ENCODE data around the gene SHROOM4. TPM values are rescaled to one million over a fixed set of nuclear protein-coding genes. Genes with fewer than 3 reads are reported as not detected.

SHROOM4 gene
- total and polyA plus RNA-seq, 2 experiments from 2014 or later, result 1.9 to 8.5 TPM

DNA sequence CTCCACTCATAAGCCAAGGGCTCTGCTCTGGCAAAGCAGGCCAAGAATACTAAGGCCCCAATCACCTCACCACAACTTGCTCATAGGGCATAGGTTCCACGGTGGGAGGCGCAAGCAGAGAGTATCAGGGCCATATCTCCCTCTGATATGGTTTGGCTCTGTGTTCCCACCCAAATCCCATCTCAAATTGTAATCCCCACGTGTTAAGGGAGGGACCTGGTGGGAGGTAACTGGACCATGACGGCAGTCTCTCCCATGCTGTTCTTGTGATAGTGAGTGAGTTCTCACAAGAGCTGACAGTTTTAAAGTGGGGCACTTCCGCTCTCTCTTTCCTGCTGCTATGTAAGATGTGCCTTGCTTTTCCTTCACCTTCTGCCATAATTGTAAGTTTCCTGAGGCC is 88.7 kb downstream of the SHROOM4 start (continued):
- TF ChIP-seq, protein P1, sequence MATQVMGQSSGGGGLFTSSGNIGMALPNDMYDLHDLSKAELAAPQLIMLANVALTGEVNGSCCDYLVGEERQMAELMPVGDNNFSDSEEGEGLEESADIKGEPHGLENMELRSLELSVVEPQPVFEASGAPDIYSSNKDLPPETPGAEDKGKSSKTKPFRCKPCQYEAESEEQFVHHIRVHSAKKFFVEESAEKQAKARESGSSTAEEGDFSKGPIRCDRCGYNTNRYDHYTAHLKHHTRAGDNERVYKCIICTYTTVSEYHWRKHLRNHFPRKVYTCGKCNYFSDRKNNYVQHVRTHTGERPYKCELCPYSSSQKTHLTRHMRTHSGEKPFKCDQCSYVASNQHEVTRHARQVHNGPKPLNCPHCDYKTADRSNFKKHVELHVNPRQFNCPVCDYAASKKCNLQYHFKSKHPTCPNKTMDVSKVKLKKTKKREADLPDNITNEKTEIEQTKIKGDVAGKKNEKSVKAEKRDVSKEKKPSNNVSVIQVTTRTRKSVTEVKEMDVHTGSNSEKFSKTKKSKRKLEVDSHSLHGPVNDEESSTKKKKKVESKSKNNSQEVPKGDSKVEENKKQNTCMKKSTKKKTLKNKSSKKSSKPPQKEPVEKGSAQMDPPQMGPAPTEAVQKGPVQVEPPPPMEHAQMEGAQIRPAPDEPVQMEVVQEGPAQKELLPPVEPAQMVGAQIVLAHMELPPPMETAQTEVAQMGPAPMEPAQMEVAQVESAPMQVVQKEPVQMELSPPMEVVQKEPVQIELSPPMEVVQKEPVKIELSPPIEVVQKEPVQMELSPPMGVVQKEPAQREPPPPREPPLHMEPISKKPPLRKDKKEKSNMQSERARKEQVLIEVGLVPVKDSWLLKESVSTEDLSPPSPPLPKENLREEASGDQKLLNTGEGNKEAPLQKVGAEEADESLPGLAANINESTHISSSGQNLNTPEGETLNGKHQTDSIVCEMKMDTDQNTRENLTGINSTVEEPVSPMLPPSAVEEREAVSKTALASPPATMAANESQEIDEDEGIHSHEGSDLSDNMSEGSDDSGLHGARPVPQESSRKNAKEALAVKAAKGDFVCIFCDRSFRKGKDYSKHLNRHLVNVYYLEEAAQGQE (IDR thresholded peaks at IDR 0.05; ENCODE audit: unreplicated experiment), result no peak

DNA sequence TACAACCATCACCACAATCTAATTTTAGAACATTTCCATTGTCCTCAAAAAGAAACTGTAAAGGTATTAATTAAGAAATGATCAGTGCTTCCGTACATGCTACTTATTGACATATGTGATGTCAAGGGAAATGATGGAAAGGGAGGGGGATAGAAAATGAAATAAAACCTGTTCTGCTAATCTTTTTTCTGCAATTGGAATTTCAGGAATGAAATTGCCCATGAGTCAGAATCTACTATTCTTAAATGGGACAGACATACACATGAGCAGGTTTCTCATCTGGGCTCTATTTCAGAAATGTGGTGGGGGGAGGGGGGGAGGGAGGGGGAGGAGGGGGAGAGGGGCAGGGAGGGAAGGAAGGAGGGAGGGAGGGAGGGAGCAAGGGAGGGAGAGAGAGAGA is 91.0 kb downstream of the SHROOM4 start:
- H3K9me3 Mint-ChIP-seq, result peaks cover 16% of the 10 kb centered on the region; the same call in 2 of the 3 replicates
- no peak overlapping the region for H3K4me3 ChIP-seq
- TF ChIP-seq, protein P2, sequence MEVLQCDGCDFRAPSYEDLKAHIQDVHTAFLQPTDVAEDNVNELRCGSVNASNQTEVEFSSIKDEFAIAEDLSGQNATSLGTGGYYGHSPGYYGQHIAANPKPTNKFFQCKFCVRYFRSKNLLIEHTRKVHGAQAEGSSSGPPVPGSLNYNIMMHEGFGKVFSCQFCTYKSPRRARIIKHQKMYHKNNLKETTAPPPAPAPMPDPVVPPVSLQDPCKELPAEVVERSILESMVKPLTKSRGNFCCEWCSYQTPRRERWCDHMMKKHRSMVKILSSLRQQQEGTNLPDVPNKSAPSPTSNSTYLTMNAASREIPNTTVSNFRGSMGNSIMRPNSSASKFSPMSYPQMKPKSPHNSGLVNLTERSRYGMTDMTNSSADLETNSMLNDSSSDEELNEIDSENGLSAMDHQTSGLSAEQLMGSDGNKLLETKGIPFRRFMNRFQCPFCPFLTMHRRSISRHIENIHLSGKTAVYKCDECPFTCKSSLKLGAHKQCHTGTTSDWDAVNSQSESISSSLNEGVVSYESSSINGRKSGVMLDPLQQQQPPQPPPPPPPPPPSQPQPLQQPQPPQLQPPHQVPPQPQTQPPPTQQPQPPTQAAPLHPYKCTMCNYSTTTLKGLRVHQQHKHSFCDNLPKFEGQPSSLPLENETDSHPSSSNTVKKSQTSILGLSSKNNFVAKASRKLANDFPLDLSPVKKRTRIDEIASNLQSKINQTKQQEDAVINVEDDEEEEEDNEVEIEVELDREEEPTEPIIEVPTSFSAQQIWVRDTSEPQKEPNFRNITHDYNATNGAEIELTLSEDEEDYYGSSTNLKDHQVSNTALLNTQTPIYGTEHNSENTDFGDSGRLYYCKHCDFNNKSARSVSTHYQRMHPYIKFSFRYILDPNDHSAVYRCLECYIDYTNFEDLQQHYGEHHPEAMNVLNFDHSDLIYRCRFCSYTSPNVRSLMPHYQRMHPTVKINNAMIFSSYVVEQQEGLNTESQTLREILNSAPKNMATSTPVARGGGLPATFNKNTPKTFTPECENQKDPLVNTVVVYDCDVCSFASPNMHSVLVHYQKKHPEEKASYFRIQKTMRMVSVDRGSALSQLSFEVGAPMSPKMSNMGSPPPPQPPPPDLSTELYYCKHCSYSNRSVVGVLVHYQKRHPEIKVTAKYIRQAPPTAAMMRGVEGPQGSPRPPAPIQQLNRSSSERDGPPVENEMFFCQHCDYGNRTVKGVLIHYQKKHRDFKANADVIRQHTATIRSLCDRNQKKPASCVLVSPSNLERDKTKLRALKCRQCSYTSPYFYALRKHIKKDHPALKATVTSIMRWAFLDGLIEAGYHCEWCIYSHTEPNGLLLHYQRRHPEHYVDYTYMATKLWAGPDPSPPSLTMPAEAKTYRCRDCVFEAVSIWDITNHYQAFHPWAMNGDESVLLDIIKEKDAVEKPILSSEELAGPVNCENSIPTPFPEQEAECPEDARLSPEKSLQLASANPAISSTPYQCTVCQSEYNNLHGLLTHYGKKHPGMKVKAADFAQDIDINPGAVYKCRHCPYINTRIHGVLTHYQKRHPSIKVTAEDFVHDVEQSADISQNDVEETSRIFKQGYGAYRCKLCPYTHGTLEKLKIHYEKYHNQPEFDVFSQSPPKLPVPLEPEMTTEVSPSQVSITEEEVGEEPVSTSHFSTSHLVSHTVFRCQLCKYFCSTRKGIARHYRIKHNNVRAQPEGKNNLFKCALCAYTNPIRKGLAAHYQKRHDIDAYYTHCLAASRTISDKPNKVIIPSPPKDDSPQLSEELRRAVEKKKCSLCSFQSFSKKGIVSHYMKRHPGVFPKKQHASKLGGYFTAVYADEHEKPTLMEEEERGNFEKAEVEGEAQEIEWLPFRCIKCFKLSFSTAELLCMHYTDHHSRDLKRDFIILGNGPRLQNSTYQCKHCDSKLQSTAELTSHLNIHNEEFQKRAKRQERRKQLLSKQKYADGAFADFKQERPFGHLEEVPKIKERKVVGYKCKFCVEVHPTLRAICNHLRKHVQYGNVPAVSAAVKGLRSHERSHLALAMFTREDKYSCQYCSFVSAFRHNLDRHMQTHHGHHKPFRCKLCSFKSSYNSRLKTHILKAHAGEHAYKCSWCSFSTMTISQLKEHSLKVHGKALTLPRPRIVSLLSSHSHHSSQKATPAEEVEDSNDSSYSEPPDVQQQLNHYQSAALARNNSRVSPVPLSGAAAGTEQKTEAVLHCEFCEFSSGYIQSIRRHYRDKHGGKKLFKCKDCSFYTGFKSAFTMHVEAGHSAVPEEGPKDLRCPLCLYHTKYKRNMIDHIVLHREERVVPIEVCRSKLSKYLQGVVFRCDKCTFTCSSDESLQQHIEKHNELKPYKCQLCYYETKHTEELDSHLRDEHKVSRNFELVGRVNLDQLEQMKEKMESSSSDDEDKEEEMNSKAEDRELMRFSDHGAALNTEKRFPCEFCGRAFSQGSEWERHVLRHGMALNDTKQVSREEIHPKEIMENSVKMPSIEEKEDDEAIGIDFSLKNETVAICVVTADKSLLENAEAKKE (CRISPR knock-in tag; IDR thresholded peaks at IDR 0.05), result no peak
- TF ChIP-seq JUNB (IDR thresholded peaks at IDR 0.05; ENCODE audit: unreplicated experiment) (no peak), ZNF114 (CRISPR knock-in tag; IDR thresholded peaks at IDR 0.05) (no peak), POLR2AphosphoS5 (IDR thresholded peaks at IDR 0.05; ENCODE audit: low read depth) (no peak), CREB1 (CRISPR knock-in tag; IDR thresholded peaks at IDR 0.05; ENCODE audit: low read depth) (no peak), STAT1 (IDR thresholded peaks at IDR 0.05; ENCODE audit: unreplicated experiment) (no peak), EZH2 (IDR thresholded peaks at IDR 0.05; ENCODE audit: low read depth, unreplicated experiment) (no peak), NANOG (IDR thresholded peaks at IDR 0.05; ENCODE audit: borderline replicate concordance) (no peak), ZNF331 (CRISPR knock-in tag; IDR thresholded peaks at IDR 0.05; ENCODE audit: low read depth) (no peak)
- TF ChIP-seq, protein P3, sequence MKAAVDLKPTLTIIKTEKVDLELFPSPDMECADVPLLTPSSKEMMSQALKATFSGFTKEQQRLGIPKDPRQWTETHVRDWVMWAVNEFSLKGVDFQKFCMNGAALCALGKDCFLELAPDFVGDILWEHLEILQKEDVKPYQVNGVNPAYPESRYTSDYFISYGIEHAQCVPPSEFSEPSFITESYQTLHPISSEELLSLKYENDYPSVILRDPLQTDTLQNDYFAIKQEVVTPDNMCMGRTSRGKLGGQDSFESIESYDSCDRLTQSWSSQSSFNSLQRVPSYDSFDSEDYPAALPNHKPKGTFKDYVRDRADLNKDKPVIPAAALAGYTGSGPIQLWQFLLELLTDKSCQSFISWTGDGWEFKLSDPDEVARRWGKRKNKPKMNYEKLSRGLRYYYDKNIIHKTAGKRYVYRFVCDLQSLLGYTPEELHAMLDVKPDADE (IDR thresholded peaks at IDR 0.05), result no peak
- TF ChIP-seq, protein P4, sequence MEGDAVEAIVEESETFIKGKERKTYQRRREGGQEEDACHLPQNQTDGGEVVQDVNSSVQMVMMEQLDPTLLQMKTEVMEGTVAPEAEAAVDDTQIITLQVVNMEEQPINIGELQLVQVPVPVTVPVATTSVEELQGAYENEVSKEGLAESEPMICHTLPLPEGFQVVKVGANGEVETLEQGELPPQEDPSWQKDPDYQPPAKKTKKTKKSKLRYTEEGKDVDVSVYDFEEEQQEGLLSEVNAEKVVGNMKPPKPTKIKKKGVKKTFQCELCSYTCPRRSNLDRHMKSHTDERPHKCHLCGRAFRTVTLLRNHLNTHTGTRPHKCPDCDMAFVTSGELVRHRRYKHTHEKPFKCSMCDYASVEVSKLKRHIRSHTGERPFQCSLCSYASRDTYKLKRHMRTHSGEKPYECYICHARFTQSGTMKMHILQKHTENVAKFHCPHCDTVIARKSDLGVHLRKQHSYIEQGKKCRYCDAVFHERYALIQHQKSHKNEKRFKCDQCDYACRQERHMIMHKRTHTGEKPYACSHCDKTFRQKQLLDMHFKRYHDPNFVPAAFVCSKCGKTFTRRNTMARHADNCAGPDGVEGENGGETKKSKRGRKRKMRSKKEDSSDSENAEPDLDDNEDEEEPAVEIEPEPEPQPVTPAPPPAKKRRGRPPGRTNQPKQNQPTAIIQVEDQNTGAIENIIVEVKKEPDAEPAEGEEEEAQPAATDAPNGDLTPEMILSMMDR (conservative IDR thresholded peaks at IDR 0.05; ENCODE audit: low read depth in 2 of 2), result no peak

More for the DNA sequence above, 91.0 kb downstream of the SHROOM4 start:
- no peaks in the 10 kb centered on the region; the same call in 1 of the 2 replicates for H3F3A ChIP-seq (replicated peaks; ENCODE audit: low read depth)
- Mint-ChIP-seq H3K27ac (no peak overlapping the region), H3K4me3 (no peak overlapping the region), H3K36me3 (ENCODE audit: low read depth) (peaks cover 14% of the 10 kb centered on the region; the same call in 2 of the 3 replicates), H3K27me3 (ENCODE audit: insufficient read depth, low read depth, poor library complexity) (no peaks in the 10 kb centered on the region), H3K4me1 (peaks cover 60% of the 10 kb centered on the region)
- H3K9me2 ChIP-seq (ENCODE audit: insufficient read depth), result no peaks in the 10 kb centered on the region
- H3K4me2 ChIP-seq, result no peak overlapping the region
- H3K79me2 ChIP-seq (replicated peaks; ENCODE audit: insufficient read depth), result no peaks in the 10 kb centered on the region
- H3K27me3 ChIP-seq (ENCODE audit: insufficient read depth), result no peaks in the 10 kb centered on the region
- peak overlapping the region; percentile 87 for H3K27ac ChIP-seq (ENCODE audit: low read depth)
- H3K4me1 ChIP-seq (ENCODE audit: insufficient read depth), result peaks cover 24% of the 10 kb centered on the region
- DNase-seq (ENCODE audit: low spot score) (no peak), ATAC-seq (no peak)
- H4K20me1 ChIP-seq (replicated peaks; ENCODE audit: insufficient read depth), result no peaks in the 10 kb centered on the region
- H2AFZ ChIP-seq, result no peak overlapping the region
- no peaks in the 10 kb centered on the region for H3K36me3 ChIP-seq (ENCODE audit: insufficient read depth)
